ENCODE results near the gene SLC1A2. TPM values are rescaled to one million over a fixed set of nuclear protein-coding genes. Genes with fewer than 3 reads are reported as not detected.
A peak's percentile ranks its signal among the peaks of the same experiment; 100 is the strongest.

SLC1A2 gene
- total and polyA plus RNA-seq, 2 donors (not counting 3 experiments of a cell fraction or from before 2014, with no cell fraction given), result not detected

DNA sequence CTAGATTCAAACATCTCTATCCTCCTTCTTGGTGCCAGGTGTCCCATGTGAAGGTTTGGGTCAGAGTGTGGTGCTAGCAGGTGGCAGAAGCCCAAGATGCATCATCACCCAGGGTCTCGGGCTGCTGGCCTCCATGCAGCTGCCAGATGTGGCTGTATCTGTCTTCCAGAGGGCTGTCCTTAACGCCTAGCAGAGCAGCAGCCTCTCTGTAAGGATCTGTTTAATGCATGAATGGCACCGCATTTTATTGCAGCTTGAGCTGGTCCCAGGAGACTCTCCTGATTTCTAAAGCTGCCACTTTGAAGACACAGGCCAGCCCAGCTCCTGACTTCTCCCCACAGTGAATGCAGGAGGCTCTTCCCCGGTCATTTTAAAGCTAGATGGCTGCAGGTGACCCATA lies 26.3 kb downstream of the SLC1A2 start:
- H3K9ac ChIP-seq (replicated peaks; ENCODE audit: extremely low read depth, insufficient read depth, low read length), result no peak overlapping the region
- H3K4me3 ChIP-seq (replicated peaks in 1 of 3; ENCODE audit: insufficient read depth in 1 of 3, low read depth in 1 of 3, low read length in 3 of 3), result no peak overlapping the region
- peaks cover 10 to 14% of the 10 kb centered on the region in 2 experiments for H3K27me3 ChIP-seq (ENCODE audit: control insufficient read depth in 2 of 2, insufficient read depth in 2 of 2, low read length in 2 of 2)
- H3K4me2 ChIP-seq (ENCODE audit: insufficient read depth, low read length), result no peak overlapping the region
- BruUV-seq (replicated peaks), result no TSS peak
- no peaks in the 10 kb centered on the region for H3K4me1 ChIP-seq (ENCODE audit: control insufficient read depth, extremely low read depth, insufficient read depth, low read length)
- DNase-seq (ENCODE audit: low read depth, low spot score) (no peak), FAIRE-seq (no peak)
- CTCF ChIA-PET, result interaction anchor here (0.8 to 7.6 kb wide), 10 partner anchors 11 to 881 kb away, joined by 3 to 124 read pairs (median 4); no protein-coding TSS in a partner anchor
- TF ChIP-seq EZH2 (IDR thresholded peaks at IDR 0.05; ENCODE audit: borderline replicate concordance, low read depth, low read length, severe bottlenecking) (peak; percentile 3), MYC (IDR thresholded peaks at IDR 0.05; ENCODE audit: low read depth, low read length) (no peak), GATA2 (IDR thresholded peaks at IDR 0.05; ENCODE audit: insufficient read depth, insufficient read length, low read depth, low read length) (no peak)
- TF ChIP-seq, protein P1, sequence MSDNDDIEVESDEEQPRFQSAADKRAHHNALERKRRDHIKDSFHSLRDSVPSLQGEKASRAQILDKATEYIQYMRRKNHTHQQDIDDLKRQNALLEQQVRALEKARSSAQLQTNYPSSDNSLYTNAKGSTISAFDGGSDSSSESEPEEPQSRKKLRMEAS (IDR thresholded peaks at IDR 0.05; ENCODE audit: insufficient read depth, insufficient read length), result no peak
- no peaks in the 10 kb centered on the region for H3K9me3 ChIP-seq (replicated peaks; ENCODE audit: control insufficient read depth, insufficient read depth, low read length)
- H3K27ac ChIP-seq (ENCODE audit: insufficient read depth, low read depth, low read length), result no peak overlapping the region
- dilution Hi-C loops (cut with MboI; ENCODE audit: extremely low pct_ligation_motif_present, low sequenced_read_pairs), result no loop called here
- H3K9me1 ChIP-seq (replicated peaks; ENCODE audit: control insufficient read depth, extremely low read depth, insufficient read depth, low read length), result no peaks in the 10 kb centered on the region
- POLR2A ChIA-PET, result no interaction called here
- no peaks in the 10 kb centered on the region for H3K36me3 ChIP-seq (ENCODE audit: control insufficient read depth in 2 of 2, extremely low read depth in 1 of 2, insufficient read depth in 2 of 2, low read length in 2 of 2)
- H2AFZ ChIP-seq (ENCODE audit: low read depth, low read length), result no peak overlapping the region
- intact Hi-C loops (cut with micrococcal nuclease), result loop anchor here (2.0 kb wide), 2 partner anchors 154 to 602 kb away; no protein-coding TSS in a partner anchor
- H3K79me2 ChIP-seq (ENCODE audit: control insufficient read depth, insufficient read depth, low read length), result no peaks in the 10 kb centered on the region
- no peaks in the 10 kb centered on the region for H4K20me1 ChIP-seq (replicated peaks; ENCODE audit: control insufficient read depth, extremely low read depth, insufficient read depth, low read length)

DNA sequence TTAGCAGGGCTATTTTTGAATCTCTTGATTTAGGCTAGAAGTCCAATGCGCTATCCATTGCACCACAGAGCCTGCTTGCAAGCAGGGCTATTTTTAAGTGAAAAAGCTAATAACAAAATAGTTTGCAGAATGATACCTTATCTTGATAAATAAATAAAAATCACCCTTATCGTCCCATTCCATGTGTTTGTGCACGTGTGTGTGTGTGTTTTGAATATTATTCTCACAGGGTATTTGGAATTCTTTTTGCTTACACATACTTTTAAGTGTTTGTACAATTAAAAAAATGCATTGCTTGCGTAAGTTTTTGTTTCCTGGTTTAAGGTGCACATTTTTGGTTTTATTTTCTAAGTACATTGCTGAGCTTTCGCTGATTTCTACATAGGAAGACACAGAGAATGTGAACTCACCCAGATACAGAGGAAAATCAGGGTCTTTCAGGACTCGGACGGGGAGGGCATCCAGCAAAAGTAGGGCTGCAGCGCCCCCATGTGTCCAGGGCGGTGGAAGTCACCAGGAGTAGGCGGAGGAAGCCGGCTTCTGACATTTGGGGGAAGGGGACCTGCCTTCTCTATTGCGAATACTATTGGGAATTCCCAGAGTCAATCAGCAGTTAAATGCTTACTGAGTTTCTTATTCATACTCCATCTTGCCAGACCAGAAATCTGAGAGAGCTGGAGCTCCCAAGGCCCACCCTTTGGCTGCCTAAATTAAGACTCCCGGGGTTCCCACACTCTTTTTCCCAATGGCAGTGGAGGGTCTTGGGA lies 27.3 kb downstream of the SLC1A2 start:
- intact Hi-C loops (cut with micrococcal nuclease) (loop anchor here (1.0 to 2.0 kb wide), 7 partner anchors 153 to 879 kb away; partner anchors contain the start of gene ELF5), dilution Hi-C loops (cut with MboI; ENCODE audit: extremely low pct_ligation_motif_present, low sequenced_read_pairs) (no loop called here)
- no peak overlapping the region for H3K27ac ChIP-seq (ENCODE audit: insufficient read depth, low read depth, low read length)
- no peak overlapping the region for H3K4me2 ChIP-seq (ENCODE audit: insufficient read depth, low read length)
- no peaks in the 10 kb centered on the region for H3K4me1 ChIP-seq (ENCODE audit: control insufficient read depth, extremely low read depth, insufficient read depth, low read length)
- no peaks in the 10 kb centered on the region for H3K79me2 ChIP-seq (ENCODE audit: control insufficient read depth, insufficient read depth, low read length)
- no peaks in the 10 kb centered on the region for H3K9me3 ChIP-seq (replicated peaks; ENCODE audit: control insufficient read depth, insufficient read depth, low read length)
- DNase-seq (ENCODE audit: low read depth, low spot score), result peak; percentile 62
- H2AFZ ChIP-seq (ENCODE audit: low read depth, low read length), result no peak overlapping the region
- no peaks in the 10 kb centered on the region for H4K20me1 ChIP-seq (replicated peaks; ENCODE audit: control insufficient read depth, extremely low read depth, insufficient read depth, low read length)
- no peaks in the 10 kb centered on the region for H3K9me1 ChIP-seq (replicated peaks; ENCODE audit: control insufficient read depth, extremely low read depth, insufficient read depth, low read length)
- no peak overlapping the region for H3K4me3 ChIP-seq (replicated peaks in 1 of 3; ENCODE audit: insufficient read depth in 1 of 3, low read depth in 1 of 3, low read length in 3 of 3)
- TF ChIP-seq, protein P2, sequence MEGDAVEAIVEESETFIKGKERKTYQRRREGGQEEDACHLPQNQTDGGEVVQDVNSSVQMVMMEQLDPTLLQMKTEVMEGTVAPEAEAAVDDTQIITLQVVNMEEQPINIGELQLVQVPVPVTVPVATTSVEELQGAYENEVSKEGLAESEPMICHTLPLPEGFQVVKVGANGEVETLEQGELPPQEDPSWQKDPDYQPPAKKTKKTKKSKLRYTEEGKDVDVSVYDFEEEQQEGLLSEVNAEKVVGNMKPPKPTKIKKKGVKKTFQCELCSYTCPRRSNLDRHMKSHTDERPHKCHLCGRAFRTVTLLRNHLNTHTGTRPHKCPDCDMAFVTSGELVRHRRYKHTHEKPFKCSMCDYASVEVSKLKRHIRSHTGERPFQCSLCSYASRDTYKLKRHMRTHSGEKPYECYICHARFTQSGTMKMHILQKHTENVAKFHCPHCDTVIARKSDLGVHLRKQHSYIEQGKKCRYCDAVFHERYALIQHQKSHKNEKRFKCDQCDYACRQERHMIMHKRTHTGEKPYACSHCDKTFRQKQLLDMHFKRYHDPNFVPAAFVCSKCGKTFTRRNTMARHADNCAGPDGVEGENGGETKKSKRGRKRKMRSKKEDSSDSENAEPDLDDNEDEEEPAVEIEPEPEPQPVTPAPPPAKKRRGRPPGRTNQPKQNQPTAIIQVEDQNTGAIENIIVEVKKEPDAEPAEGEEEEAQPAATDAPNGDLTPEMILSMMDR (IDR thresholded peaks at IDR 0.05; ENCODE audit: extremely low read depth in 1 of 2, insufficient read depth in 1 of 2, low read depth in 1 of 2, low read length in 2 of 2), result peak; percentile 80 to 81
- TF ChIP-seq JUN (IDR thresholded peaks at IDR 0.05; ENCODE audit: borderline replicate concordance, insufficient read depth, insufficient read length, low read depth) (no peak), EZH2 (IDR thresholded peaks at IDR 0.05; ENCODE audit: borderline replicate concordance, low read depth, low read length, severe bottlenecking) (no peak)
- ChIA-PET CTCF (interaction anchor here (0.7 to 7.6 kb wide), 19 partner anchors 10 to 1218 kb away, joined by 3 to 124 read pairs (median 4); partner anchors contain the start of gene ELF5), POLR2A (no interaction called here)
- no peaks in the 10 kb centered on the region for H3K36me3 ChIP-seq (ENCODE audit: control insufficient read depth in 2 of 2, extremely low read depth in 1 of 2, insufficient read depth in 2 of 2, low read length in 2 of 2)
- no TSS peak for BruUV-seq (replicated peaks)
- H3K27me3 ChIP-seq (ENCODE audit: control insufficient read depth in 2 of 2, insufficient read depth in 2 of 2, low read length in 2 of 2), result peaks cover 10 to 14% of the 10 kb centered on the region in 2 experiments
- peak; percentile 81 for FAIRE-seq
- no peak overlapping the region for H3K9ac ChIP-seq (replicated peaks; ENCODE audit: extremely low read depth, insufficient read depth, low read length)

All from endothelial cell of umbilical vein (primary cell).